HEK293 (cell line): Measurements from ENCODE around the gene CDHR4.

Source experiments
- ATF2 ChIP-seq: fragments of 450-650 bp; formaldehyde crosslinking; IDR thresholded peaks from 2 replicates; pipeline ENCODE4 v1.5.1; 2016; ENCODE audit warnings: missing biosample characterization, missing genetic modification characterization, low read depth
- CTCF ChIP-seq: fragments of 450-650 bp; formaldehyde crosslinking; IDR thresholded peaks from 2 replicates; pipeline ENCODE4 v1.5.1; 2016; ENCODE audit warnings: missing biosample characterization, missing genetic modification characterization
- HOXC10 ChIP-seq: sonication (generic); formaldehyde crosslinking; IDR thresholded peaks from 2 replicates; pipeline ENCODE4 v1.8.1; 2023; ENCODE audit warnings: mild to moderate bottlenecking, missing genetic modification reagents
- RBAK ChIP-seq: fragments of 450-650 bp; formaldehyde crosslinking; IDR thresholded peaks from 2 replicates; pipeline ENCODE4 v1.5.1; 2016; ENCODE audit warnings: missing biosample characterization, missing genetic modification characterization
- REST ChIP-seq: fragments of 450-650 bp; formaldehyde crosslinking; IDR thresholded peaks from 2 replicates; pipeline ENCODE4 v1.5.1; 2016; ENCODE audit warnings: missing biosample characterization, missing genetic modification characterization
- ZNF174 ChIP-seq: fragments of 450-650 bp; formaldehyde crosslinking; IDR thresholded peaks from 2 replicates; pipeline ENCODE4 v1.5.0; 2017; ENCODE audit warnings: missing biosample characterization, mild to moderate bottlenecking, missing genetic modification characterization
- ZNF24 ChIP-seq: fragments of 450-650 bp; formaldehyde crosslinking; IDR thresholded peaks from 2 replicates; pipeline ENCODE4 v1.5.1; 2016; ENCODE audit warnings: missing biosample characterization, missing genetic modification characterization

- TF ChIP-seq HOXC10 (CRISPR knock-in tag) (no peak), CTCF (no peak), RBAK (tag by site-specific recombination) (no peak), ZNF24 (no peak), ZNF174 (no peak), REST (no peak), ATF2 (no peak)
These were observed 40.4 kb downstream of the CDHR4 start for GRCh38 chr3:49759226-49759625.
